RWPE1 (cell line): ENCODE data around the gene CPT1C.

Experiments used
- CTCF ChIA-PET: fragments of 350-600 bp; sonication (Branson Sonifier 250); formaldehyde crosslinking; extraction: SDS; loops from one replicate; lab custom pipeline; 2021; lab: Yijun Ruan, JAX
- POLR2A ChIA-PET: fragments of 400-600 bp; formaldehyde crosslinking; extraction: SDS; loops from one replicate; lab custom pipeline; 2020; ENCODE audit warnings: antibody characterized with exemption; ENCODE audit not compliant: low non-redundant PET; lab: Yijun Ruan, JAX
- DNase-seq: peaks from one replicate; pipeline ENCODE4 v3.0.0; 2012; ENCODE audit warnings: low spot score
- H3K27ac ChIP-seq: fragments of 450-650 bp; 2 replicates; pipeline ENCODE4 v1.5.1; 2017
- TF ChIP-seq, protein P1 (sequence below): fragments of 450-650 bp; conservative IDR thresholded peaks from 2 replicates; pipeline ENCODE4 v1.5.1; 2017; ENCODE audit warnings: low read depth, mild to moderate bottlenecking

CPT1C gene

DNA sequence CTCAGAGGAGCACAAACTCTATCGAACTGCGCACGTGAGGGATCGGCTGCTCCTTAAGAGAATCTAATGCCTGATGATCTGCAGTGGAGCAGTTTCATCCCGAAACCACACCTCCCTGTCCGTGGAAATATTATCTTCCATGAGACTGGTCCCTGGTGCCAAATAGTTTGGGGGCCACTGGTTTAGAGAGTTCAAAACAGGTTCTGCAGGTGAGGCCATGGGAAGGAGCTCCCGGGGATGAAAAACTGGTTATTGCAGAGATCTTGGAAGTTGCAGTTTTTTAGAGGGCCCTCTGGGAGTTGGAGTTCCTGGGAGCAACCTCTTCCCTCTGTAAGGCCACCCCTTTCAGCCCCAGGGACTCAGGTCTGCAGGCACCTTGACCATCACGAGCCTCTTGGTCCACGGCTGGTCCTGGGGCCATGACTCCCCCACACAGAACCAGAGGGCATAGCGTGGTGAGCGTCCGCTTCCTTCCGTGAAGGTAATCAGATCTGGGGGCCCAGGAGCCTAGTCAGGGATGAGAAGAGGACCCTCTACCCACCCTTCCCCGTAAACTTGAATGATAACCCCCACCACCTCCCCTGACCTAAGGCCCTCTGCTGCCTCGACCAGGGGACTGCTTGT is 30.5 kb upstream of the CPT1C start:
- peak overlapping the region; percentile 97 for H3K27ac ChIP-seq
- TF ChIP-seq, protein P1, sequence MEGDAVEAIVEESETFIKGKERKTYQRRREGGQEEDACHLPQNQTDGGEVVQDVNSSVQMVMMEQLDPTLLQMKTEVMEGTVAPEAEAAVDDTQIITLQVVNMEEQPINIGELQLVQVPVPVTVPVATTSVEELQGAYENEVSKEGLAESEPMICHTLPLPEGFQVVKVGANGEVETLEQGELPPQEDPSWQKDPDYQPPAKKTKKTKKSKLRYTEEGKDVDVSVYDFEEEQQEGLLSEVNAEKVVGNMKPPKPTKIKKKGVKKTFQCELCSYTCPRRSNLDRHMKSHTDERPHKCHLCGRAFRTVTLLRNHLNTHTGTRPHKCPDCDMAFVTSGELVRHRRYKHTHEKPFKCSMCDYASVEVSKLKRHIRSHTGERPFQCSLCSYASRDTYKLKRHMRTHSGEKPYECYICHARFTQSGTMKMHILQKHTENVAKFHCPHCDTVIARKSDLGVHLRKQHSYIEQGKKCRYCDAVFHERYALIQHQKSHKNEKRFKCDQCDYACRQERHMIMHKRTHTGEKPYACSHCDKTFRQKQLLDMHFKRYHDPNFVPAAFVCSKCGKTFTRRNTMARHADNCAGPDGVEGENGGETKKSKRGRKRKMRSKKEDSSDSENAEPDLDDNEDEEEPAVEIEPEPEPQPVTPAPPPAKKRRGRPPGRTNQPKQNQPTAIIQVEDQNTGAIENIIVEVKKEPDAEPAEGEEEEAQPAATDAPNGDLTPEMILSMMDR = no peak
- no peak for DNase-seq
- ChIA-PET POLR2A (no interaction called here), CTCF (no interaction called here)

DNA sequence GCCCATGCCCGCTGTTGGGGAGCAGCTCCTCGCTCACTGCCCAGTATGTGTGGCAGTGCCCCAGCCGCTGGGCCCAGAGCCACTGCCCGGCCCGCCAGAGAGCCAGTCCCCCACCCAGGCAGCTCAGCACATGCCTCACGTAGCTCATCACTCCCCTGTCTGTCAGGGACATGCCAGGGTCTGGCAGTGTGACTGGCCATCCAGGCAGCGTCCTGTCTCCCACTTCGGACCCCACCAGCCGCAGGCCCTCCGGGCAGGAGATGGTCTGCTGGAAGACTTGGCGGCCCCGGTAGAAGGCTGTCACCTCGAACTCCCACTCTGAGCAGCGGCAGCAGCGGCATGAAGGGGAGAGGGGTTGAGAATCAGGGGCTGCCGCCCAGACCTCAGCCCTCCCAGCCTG is 28.9 kb upstream of the CPT1C start:
- TF ChIP-seq, protein P1 = no peak
- CTCF ChIA-PET = interaction anchor here (0.6 kb wide), 2 partner anchors 19 to 89 kb away, joined by 3 to 5 read pairs; no protein-coding TSS in a partner anchor
- POLR2A ChIA-PET = no interaction called here
- peak overlapping the region; percentile 97 for H3K27ac ChIP-seq
- DNase-seq = no peak

DNA sequence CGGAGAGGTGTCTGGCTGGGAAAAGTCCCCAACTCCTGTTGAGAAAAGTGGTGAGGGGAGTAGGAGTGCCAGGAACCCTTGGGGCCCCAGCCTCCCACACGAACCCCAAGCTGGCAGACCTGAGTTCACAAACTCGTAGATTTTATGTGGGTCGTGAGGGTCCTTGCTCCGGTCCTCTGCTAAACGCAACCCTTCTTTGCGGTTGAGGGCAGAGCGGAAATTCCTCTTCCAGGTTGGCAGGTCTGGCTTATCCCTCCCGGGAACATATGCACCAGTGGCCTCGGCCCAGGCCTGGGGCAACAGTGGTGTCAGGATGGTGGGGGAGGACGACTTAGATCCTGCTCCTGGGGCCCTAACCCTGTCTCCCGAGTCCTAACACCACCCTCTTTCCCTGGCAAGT is 27.7 kb upstream of the CPT1C start:
- ChIA-PET CTCF (no interaction called here), POLR2A (no interaction called here)
- H3K27ac ChIP-seq = peak overlapping the region; percentile 97
- no peak for DNase-seq
- TF ChIP-seq, protein P1 = no peak

DNA sequence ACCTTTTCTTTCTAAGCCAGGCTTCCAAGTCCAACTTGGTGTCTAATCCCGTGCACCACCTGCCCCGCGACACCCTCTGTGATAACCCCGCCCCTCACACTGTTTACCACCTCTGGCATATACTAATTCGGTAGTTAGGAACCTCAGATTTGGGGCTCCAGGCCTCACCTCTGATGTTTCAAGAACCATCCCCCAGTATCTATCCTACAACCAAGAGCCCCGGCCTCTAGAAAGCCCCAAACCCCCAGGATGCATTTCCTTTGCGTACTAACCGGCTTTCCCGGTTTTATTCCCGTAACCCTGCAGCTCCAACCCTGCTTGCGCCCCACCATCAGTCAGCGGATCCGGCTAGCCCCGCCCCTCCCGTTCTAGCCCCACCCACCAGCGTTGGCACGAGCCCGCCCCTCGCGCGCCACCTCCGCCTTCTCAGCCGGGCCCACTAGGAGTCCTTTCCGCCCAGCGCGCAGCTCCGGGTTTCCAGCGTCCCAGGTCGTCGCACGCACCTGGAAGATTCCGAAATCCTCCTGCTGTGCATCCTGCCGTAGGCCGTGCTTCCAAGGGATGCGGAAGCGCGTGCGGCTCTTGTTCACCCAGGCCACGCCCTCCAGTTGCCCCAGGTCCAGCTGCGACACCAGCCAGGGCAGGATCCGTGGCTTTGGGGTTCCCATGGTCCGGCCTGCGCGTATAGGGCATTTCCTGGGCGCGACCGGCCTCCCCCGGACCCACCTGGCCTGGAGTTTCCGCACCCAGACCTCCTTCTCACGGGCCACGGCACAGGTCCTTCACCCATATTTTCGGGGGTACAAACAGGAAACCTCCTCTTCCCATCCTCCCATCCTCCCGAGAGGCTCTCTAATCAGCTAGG is 26.5 kb upstream of the CPT1C start:
- TF ChIP-seq, protein P1 = no peak
- POLR2A ChIA-PET = interaction anchor here (0.5 to 1.0 kb wide), 4 partner anchors 9 to 91 kb away, joined by 3 to 11 read pairs (median 4); partner anchors contain the start of gene SCAF1
- CTCF ChIA-PET = interaction anchor here (1.0 kb wide), 1 partner anchor 16 kb away, joined by 3 read pairs; no protein-coding TSS in a partner anchor
- H3K27ac ChIP-seq = peak overlapping the region; percentile 97
- DNase-seq = peak; percentile 95

DNA sequence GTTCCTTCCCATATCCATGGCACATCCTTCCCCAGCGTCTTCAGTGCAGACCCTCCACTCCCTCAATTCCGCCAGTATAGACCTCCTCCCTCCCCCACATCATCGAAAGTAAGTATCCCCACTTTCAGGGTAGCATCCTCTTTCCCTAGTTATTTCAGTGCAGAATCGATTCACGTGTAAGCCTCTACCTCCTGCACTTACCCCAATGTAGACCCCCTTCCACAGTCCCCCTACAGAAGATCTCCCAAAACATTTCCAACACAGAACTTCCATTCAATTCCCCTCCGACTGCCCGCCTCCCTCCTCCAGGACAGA is 25.9 kb upstream of the CPT1C start:
- CTCF ChIA-PET = no interaction called here
- peak overlapping the region; percentile 97 for H3K27ac ChIP-seq
- POLR2A ChIA-PET = interaction anchor here (0.5 to 1.0 kb wide), 3 partner anchors 9 to 92 kb away, joined by 3 to 11 read pairs (median 5); no protein-coding TSS in a partner anchor
- TF ChIP-seq, protein P1 = no peak
- no peak for DNase-seq

DNA sequence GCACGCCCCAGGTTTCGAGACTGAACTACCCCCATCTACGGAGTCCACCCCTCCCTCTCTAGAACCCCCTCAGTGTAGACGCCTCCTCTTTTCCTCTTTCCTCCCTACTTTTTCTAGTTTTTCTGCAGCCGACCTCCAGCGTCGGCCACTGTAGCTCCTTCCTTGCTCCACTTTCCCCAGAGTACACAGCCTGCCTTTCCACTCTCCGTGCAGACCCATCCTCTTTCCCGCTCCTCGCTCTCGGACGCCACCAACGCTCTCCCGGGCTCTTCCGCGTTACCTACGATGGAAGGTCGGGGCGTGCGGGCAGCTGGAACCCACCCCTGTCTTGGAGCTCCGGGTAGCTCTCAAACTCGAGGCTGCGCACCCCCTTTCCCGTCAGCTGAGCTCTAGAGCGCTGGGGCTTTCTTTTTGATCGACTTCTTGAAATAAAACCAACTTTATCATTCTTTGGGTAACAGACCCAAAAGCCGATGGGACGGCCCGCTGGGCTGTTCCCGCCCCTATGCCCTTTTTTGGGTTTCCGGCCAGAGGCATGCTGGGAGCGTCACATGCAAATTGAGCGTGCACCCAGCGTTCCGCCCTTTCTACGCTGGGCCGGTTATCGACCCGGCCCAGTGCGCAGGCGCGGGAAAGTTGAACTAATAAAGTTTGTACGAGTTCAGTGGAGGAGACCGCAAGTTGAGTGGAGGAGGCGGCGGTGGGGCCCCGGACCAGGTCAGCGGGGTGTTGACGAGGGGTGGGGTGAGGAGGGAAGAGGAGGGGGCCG is 25.4 kb upstream of the CPT1C start, which contains the start of the genes BCL2L12 and IRF3:
Gene BCL2L12 (plus strand): TSS at position 583 of the 769 bp plus-strand sequence. CDS start 760 bp downstream, outside the sequence.
Gene IRF3 (minus strand): TSS at position 507 of the 769 bp plus-strand sequence. CDS start 1,019 bp downstream, outside the sequence.
- TF ChIP-seq, protein P1 = no peak
- peak; percentile 97 for DNase-seq
- ChIA-PET POLR2A (interaction anchor here (0.5 kb wide), 1 partner anchor 92 kb away, joined by 11 read pairs; no protein-coding TSS in a partner anchor), CTCF (interaction anchor here (0.7 kb wide), 1 partner anchor 95 kb away, joined by 3 read pairs; no protein-coding TSS in a partner anchor)
- peak within 1 kb of the TSS; percentile 97 for H3K27ac ChIP-seq
